Aorta (tissue), 5 donors: Measurements from ENCODE around the gene HMG20A. TPM values are rescaled to one million over a fixed set of nuclear protein-coding genes. Genes with fewer than 3 reads are reported as not detected.

Source experiments
- ATAC-seq: fragments of 200-7000 bp; cut with Tn5 transposase; one replicate; pipeline ENCODE4 v1.9.1; 2022; ENCODE audit warnings: moderate library complexity; ENCODE audit not compliant: low FRiP score
- DNase-seq, 2 donors: peaks; one replicate each; pipeline ENCODE4 v3.0.0-alpha.2; 2020
- H3K27ac ChIP-seq, 2 donors: one replicate each; pipeline ENCODE4 v1.5.1; 2013; ENCODE audit warnings: low read length in 2 of 2, mild to moderate bottlenecking in 2 of 2, moderate library complexity in 2 of 2, control low read depth in 1 of 2, inconsistent platforms in 1 of 2, low read depth in 1 of 2
- H3K27me3 ChIP-seq, 2 donors: one replicate each; pipeline ENCODE4 v1.6.1; 2013; ENCODE audit warnings: control low read depth in 1 of 2, low read length in 1 of 2, mild to moderate bottlenecking in 1 of 2, moderate library complexity in 1 of 2; ENCODE audit not compliant: insufficient read depth in 2 of 2, control insufficient read depth in 1 of 2
- H3K36me3 ChIP-seq, 2 donors: one replicate each; pipeline ENCODE4 v1.6.1; 2013; ENCODE audit warnings: control low read depth in 1 of 2, low read length in 1 of 2, mild to moderate bottlenecking in 1 of 2; ENCODE audit not compliant: insufficient read depth in 2 of 2, control insufficient read depth in 1 of 2
- H3K4me1 ChIP-seq, 2 donors: one replicate each; pipeline ENCODE4 v1.6.1; 2013; ENCODE audit warnings: low read length in 2 of 2, control low read depth in 1 of 2, mild to moderate bottlenecking in 1 of 2, moderate library complexity in 1 of 2; ENCODE audit not compliant: insufficient read depth in 2 of 2, control insufficient read depth in 1 of 2
- H3K4me3 ChIP-seq, 2 donors: one replicate each; pipeline ENCODE4 v1.5.1; 2013; ENCODE audit warnings: low read length in 2 of 2, control low read depth in 1 of 2, mild to moderate bottlenecking in 1 of 2
- H3K9me3 ChIP-seq: one replicate; pipeline ENCODE4 v1.6.1; 2013; ENCODE audit warnings: mild to moderate bottlenecking, low read length; ENCODE audit not compliant: control insufficient read depth
- WGBS, 2 donors: extraction: QIAGEN DNeasy Blood & Tissue Kit; methylation state at CpG; one replicate each; pipeline ENCODE4 v1.1.7; 2013; 5-methylcytosine and 5-hydroxymethylcytosine counted together
- intact Hi-C, 2 donors: fragments of 100-400 bp; cut with DNase I; formaldehyde crosslinking; loops; one replicate each; pipeline versions ENCODE4 v1.14.2 to v1.15.0; 2022
- polyA plus RNA-seq, 2 donors: library from polyadenylated mRNA; stranded (reverse); fragments of 200-250 nt; gene quantifications; one replicate each; pipeline ENCODE4 v1.2.3, GENCODE V29; 2013
- total RNA-seq, 2 donors: library from RNA; stranded (reverse); fragmentation: NEBNext Ultra II Directional; extraction: Animal tissue kit (Norgen Biotek cat#: 25700); gene quantifications; one replicate each; pipeline ENCODE4 v1.2.1, GENCODE V29; 2021
- donor health status: healthy with polysubstance abuse.
- donor health status: Bipolar disorder and iron deficiency.
- donor health status: DM: no; HTN: no; CAD: no.
- donor health status: DM: no; HTN: no; CAD: no.
- donor health status: DM: yes; HTN: yes; CAD: no.

The HMG20A gene
- total and polyA plus RNA-seq, 4 donors: 11.6 to 44.2 (median 22.4) TPM

- intact Hi-C loops: no loop called here
- no peaks in the 10 kb centered on the region for H3K36me3 ChIP-seq
- DNase-seq: no peak
- no peak overlapping the region for H3K4me3 ChIP-seq
- WGBS, 2 donors: 97 to 98% methylated on average over 2 of the region's 2 CpGs
- peaks cover 0 to under 1% of the 10 kb centered on the region in 2 donors for H3K4me1 ChIP-seq
- no peak overlapping the region for H3K27ac ChIP-seq
- no peaks in the 10 kb centered on the region for H3K9me3 ChIP-seq
- H3K27me3 ChIP-seq: no peaks in the 10 kb centered on the region
- ATAC-seq: no peak
Measured at GRCh38 chr15:77386626-77387025, 34.1 kb upstream of the HMG20A start.

- Histone ChIP-seq H3K27ac (no peak overlapping the region), H3K4me1 (no peaks in the 10 kb centered on the region), H3K27me3 (no peaks in the 10 kb centered on the region), H3K4me3 (no peak overlapping the region), H3K9me3 (no peaks in the 10 kb centered on the region), H3K36me3 (no peaks in the 10 kb centered on the region)
- no peak for DNase-seq
- ATAC-seq: no peak
- intact Hi-C loops: no loop called here
- 96% methylated on average over 2 of the region's 2 CpGs for WGBS, 2 donors
Measured at GRCh38 chr15:77387365-77388105, 33.2 kb upstream of the HMG20A start.

DNA sequence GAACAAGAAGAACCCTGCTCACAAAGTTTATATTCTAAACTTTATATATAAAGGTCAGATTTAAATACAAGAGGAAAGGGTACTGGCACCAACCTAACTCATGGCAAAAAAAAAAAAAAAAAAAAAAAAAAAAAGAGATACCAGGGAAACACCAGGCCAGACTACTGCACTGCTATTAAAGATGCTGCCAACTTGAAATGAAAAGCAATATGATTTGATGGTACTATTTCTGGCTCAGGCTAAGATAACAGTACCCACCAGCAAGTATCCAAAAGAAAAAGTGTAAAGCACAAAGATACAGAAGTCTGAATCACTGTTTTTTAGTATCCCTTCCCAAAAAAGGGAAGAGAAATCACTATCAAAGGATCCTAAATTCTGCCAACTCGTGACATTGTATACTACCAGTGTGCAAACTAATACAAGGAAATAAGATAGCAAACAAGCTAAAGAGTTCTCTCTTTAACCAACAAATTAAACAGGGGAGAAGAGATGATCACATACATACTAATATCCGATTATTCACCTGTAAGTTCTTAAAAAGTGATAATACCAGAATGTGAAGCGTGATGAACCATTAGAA is 29.2 kb upstream of the HMG20A start:
- 92 to 98% methylated on average over 3 of the region's 3 CpGs for WGBS, 2 donors
- H3K36me3 ChIP-seq: no peaks in the 10 kb centered on the region
- peaks cover 1% of the 10 kb centered on the region for H3K9me3 ChIP-seq
- no peak overlapping the region for H3K4me3 ChIP-seq
- ATAC-seq (no peak), DNase-seq (no peak)
- H3K27me3 ChIP-seq: no peaks in the 10 kb centered on the region
- H3K4me1 ChIP-seq: no peaks in the 10 kb centered on the region
- H3K27ac ChIP-seq: no peak overlapping the region
- intact Hi-C loops: no loop called here

DNA sequence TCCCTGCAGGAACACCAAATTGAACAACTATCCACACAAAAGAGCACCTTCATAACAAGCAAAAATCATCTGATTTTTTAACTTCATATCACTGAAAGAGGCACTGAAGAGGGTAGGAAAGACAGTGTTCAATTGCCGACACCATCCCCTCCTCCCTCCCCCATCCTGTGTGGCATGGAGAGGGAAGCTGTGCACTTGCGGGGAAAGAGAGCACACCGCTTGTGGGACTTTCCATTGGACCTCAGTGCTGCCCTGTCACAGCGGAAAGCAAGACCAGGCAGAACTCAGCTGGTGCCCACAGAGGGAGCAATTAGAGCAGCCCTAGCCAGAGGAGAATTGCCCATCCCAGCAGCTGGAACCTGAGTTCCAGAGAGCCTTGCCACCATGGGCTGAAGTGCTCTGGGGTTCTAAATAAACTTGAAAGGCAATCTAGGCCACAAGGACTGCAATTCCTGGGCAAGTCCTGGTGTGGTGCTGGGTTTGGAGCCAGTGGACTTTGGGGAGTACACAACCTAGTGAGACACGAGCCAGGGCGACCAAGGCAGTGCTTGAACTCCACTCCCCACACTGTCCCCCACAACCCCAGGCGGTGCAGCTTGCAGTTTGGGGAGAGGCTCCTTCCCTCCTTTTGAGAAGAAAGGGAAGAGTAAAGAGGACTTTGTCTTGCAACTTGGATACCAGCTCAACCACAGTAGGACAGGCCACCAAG is 27.8 kb upstream of the HMG20A start:
- ATAC-seq: no peak
- Histone ChIP-seq H3K36me3 (no peaks in the 10 kb centered on the region), H3K27me3 (no peaks in the 10 kb centered on the region), H3K27ac (no peak overlapping the region), H3K4me3 (no peak overlapping the region), H3K9me3 (peaks cover 1% of the 10 kb centered on the region), H3K4me1 (no peaks in the 10 kb centered on the region)
- DNase-seq: no peak
- intact Hi-C loops: no loop called here
- WGBS, 2 donors: 95 to 99% methylated on average over 7 of the region's 7 CpGs

DNA sequence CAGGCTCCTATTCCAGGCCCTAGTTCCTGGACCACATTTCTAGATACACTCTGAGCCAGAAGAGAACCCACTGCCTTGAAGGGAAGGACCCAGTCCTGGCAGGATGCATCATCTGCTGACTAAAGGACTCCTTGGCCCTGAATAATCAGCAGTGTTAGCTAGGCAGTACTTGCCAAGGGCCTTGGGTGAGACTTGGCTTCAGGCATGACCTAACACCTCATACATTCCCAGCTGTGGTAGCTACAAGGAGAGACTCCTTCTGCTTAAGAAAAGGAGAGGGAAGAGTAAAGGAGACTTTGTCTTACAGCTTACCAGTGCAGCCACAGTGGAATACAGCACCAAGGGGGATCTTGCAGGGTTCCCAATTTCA is 27.2 kb upstream of the HMG20A start:
- H3K27me3 ChIP-seq: no peaks in the 10 kb centered on the region
- H3K27ac ChIP-seq: no peak overlapping the region
- DNase-seq: no peak
- intact Hi-C loops: no loop called here
- no peak for ATAC-seq
- no peaks in the 10 kb centered on the region for H3K4me1 ChIP-seq
- no peak overlapping the region for H3K4me3 ChIP-seq
- H3K36me3 ChIP-seq: no peaks in the 10 kb centered on the region
- H3K9me3 ChIP-seq: peaks cover 1% of the 10 kb centered on the region

GRCh38 chr15:77395013-77395774 is 25.5 kb upstream of the HMG20A start:
- Histone ChIP-seq H3K4me3 (no peak overlapping the region), H3K36me3 (no peaks in the 10 kb centered on the region), H3K27ac (no peak overlapping the region), H3K9me3 (peaks cover 1% of the 10 kb centered on the region), H3K4me1 (no peaks in the 10 kb centered on the region), H3K27me3 (no peaks in the 10 kb centered on the region)
- DNase-seq: no peak
- no peak for ATAC-seq
- 92 to 95% methylated on average over 3 of the region's 3 CpGs for WGBS, 2 donors
- intact Hi-C loops: no loop called here

GRCh38 chr15:77396692-77397091 is 24.0 kb upstream of the HMG20A start:
- no peak overlapping the region for H3K4me3 ChIP-seq
- no peak for ATAC-seq
- 96 to 100% methylated on average over 1 of the region's 1 CpG for WGBS, 2 donors
- H3K27ac ChIP-seq: no peak overlapping the region
- H3K4me1 ChIP-seq: no peaks in the 10 kb centered on the region
- no peak for DNase-seq
- no peaks in the 10 kb centered on the region for H3K36me3 ChIP-seq
- no peaks in the 10 kb centered on the region for H3K27me3 ChIP-seq
- H3K9me3 ChIP-seq: peaks cover 1% of the 10 kb centered on the region
- intact Hi-C loops: no loop called here

DNA sequence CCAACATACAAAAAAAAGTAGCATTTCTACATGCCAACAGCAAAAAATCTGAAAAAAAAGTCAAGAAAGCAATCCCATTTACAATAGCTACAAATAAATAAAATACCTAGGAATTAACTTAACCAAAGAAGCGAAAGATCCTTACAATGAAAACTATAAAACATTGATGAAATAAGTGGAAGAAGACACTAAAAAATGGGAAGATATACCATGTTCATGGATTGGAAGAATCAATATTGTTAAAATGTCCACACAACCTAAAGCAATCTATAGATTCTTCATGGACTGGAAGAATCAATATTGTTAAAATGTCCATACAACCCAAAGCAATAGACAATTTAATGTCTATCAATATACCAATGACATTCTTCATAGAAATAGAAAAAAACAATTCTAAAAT is 21.8 kb upstream of the HMG20A start:
- no peak for DNase-seq
- no peaks in the 10 kb centered on the region for H3K27me3 ChIP-seq
- WGBS, 2 donors: 100% methylated on average over 1 of the region's 1 CpG
- H3K27ac ChIP-seq: no peak overlapping the region
- no peaks in the 10 kb centered on the region for H3K36me3 ChIP-seq
- no peak for ATAC-seq
- H3K4me3 ChIP-seq: no peak overlapping the region
- intact Hi-C loops: no loop called here
- peaks cover 1% of the 10 kb centered on the region for H3K9me3 ChIP-seq
- H3K4me1 ChIP-seq: no peaks in the 10 kb centered on the region
